ENCODE measurements around the gene HAUS3. TPM values are rescaled to one million over a fixed set of nuclear protein-coding genes. Genes with fewer than 3 reads are reported as not detected.
A peak's percentile ranks its signal among the peaks of the same experiment; 100 is the strongest.

HAUS3 gene, protein sequence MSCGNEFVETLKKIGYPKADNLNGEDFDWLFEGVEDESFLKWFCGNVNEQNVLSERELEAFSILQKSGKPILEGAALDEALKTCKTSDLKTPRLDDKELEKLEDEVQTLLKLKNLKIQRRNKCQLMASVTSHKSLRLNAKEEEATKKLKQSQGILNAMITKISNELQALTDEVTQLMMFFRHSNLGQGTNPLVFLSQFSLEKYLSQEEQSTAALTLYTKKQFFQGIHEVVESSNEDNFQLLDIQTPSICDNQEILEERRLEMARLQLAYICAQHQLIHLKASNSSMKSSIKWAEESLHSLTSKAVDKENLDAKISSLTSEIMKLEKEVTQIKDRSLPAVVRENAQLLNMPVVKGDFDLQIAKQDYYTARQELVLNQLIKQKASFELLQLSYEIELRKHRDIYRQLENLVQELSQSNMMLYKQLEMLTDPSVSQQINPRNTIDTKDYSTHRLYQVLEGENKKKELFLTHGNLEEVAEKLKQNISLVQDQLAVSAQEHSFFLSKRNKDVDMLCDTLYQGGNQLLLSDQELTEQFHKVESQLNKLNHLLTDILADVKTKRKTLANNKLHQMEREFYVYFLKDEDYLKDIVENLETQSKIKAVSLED
- 10 to 100 TPM; 20.6 to 24.1 (median 22.5) TPM for total RNA-seq

DNA sequence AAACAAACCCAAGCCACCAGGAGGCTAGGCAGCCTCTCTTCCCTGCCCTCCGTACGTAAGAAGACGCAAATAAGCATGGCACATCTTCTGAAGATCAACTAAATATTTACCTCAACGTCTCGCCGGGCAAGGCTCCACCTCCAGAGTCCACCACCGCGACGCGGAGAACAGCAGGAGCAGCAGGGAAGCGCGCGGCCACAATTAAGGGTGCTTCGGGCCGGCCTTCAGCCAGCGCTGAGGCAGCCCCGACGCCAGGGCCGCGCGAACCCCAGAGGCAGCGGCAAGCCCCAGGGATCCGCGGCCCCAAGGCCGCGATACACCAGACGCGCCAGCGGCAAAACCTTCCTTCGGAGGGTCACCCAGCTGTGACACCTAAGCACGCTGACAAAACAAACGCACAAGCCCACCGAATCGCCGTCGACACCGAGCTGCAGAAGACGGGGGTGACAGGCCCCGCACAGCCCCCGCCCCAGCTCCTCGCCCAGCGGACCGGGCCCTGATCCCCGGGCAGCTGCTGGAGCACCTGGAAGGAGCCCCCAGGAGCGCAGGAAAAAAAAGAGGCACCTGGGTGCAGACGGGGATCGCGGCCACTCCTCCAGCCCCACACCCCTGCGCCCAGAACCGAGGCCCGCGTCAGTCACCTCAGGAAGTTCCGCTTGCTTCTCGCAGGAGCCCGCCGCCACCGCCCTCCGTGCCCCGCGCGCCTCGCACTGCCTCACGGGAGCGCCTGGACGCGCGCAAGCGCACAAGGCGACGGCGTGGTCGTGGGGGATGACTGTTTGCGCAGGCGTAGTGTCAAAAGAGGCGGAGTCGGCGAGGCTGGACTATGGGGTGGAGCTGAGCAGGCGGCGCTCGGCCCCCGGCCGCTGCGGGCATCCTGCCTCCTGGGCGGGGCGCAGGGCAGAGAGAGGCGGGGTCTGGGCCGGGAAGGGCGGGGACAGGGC is at the start of gene HAUS3, which contains the start of gene POLN:
Gene HAUS3, minus strand, starts transcription at position 712 of the 944 bp plus-strand sequence. CDS start 1,175 bp downstream, outside the sequence.
Gene POLN, minus strand, starts transcription at position 712 of the 944 bp plus-strand sequence. CDS start 12,890 bp downstream, outside the sequence.
- Mint-ChIP-seq H3K27me3 (ENCODE audit: low read depth) (no peaks in the 10 kb centered on the region), H3K4me3 (peak within 1 kb of the TSS; percentile 94), H3K36me3 (ENCODE audit: insufficient read depth) (peaks cover 23% of the 10 kb centered on the region), H3K9me3 (no peaks in the 10 kb centered on the region), H3K4me1 (ENCODE audit: low read depth) (peaks cover 55% of the 10 kb centered on the region)
- DNase-seq (peak; percentile 99), ATAC-seq (peak; percentile 93 to 96)

DNA sequence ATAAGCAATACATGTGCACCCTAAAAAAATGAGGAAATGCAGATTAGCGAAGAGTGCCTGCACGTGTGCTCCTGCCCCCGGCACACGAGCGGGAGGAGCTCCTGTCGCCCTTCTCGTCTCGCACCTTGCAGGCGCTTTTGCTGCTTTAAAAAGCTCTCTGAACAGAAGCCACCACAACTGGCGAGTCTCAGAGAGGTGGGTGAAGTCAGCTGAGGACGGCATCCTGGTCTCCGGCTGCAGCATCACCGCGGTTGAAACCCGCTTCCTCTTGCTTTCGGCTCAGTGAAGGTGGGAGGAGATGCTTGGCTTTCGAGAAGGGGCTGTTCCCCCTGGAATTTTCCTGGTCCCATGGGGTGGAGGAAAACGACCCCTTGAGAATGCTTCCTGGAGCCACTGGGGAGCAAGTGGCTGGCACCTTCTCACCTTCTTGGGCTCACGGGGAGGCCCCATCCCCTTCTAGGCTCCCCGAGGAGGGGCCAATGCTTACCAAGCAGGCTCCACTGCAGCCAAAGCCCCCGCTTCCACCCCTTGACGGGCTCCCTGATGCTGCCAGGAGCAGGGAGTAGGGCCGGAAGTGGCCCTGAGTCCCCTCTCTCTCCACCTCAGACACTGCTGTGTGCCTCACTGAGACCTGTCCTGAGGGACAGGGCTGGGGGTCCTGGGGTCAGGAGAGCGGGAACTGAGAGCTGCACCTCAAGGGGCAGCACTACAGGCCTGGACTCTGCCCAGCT is 49.2 kb upstream of the HAUS3 start:
- H3K27me3 Mint-ChIP-seq (ENCODE audit: low read depth): no peaks in the 10 kb centered on the region
- DNase-seq: peak; percentile 59
- H3K36me3 Mint-ChIP-seq (ENCODE audit: insufficient read depth): no peaks in the 10 kb centered on the region

DNA sequence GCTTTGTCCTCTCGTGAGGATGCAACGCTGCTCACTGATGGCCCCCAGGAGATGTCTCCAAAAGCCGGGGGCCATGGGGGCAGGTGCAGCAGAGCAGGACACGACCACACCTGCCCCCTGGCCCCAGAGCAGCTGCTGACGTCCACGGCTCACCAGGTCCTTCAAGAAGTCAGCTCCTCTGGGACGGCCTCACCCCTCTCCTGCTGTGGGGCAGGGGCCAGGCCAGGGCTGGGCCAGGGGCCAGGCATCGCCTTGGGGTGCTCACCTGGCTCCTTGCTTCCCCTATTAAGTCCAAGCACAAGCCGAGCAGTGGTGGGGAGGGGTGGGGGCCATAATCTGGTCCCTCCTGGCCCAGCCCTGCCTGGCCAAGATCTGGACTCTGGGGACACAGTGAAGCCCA is 48.6 kb upstream of the HAUS3 start:
- ATAC-seq (peak; percentile 5 to 10), DNase-seq (no peak)
- Mint-ChIP-seq H3K27me3 (ENCODE audit: low read depth) (no peaks in the 10 kb centered on the region), H3K36me3 (ENCODE audit: insufficient read depth) (no peaks in the 10 kb centered on the region), H3K4me1 (ENCODE audit: low read depth) (peaks cover 38% of the 10 kb centered on the region), H3K4me3 (no peak overlapping the region), H3K9me3 (no peaks in the 10 kb centered on the region)

More for the DNA sequence above, 49.2 kb upstream of the HAUS3 start:
- Mint-ChIP-seq H3K4me1 (ENCODE audit: low read depth) (peaks cover 40% of the 10 kb centered on the region), H3K9me3 (no peaks in the 10 kb centered on the region), H3K4me3 (peak overlapping the region; percentile 38)
- ATAC-seq: peak; percentile 70 to 78

DNA sequence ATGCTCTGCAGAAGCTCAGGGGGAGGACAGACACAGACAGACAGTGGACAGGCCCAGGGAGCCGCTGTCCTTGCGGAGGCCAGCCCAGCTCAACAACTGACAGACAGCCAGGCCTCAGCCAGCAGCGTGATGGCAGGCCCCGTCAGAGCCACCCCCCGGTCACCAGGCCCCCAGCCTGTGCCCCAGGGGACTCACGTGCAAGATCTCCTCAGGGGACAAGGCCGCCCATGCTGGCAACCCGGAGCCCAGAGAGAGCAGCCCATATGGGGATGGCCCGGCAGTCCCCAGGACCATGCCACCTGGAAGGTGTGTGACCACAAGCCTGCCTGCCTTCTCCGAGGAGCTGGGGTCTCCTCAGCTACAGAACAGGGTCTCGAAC is 48.0 kb upstream of the HAUS3 start:
- Mint-ChIP-seq H3K4me1 (ENCODE audit: low read depth) (peaks cover 38% of the 10 kb centered on the region), H3K36me3 (ENCODE audit: insufficient read depth) (no peaks in the 10 kb centered on the region), H3K27me3 (ENCODE audit: low read depth) (no peaks in the 10 kb centered on the region), H3K9me3 (no peaks in the 10 kb centered on the region), H3K4me3 (no peak overlapping the region)
- no peak for ATAC-seq
- DNase-seq: no peak

DNA sequence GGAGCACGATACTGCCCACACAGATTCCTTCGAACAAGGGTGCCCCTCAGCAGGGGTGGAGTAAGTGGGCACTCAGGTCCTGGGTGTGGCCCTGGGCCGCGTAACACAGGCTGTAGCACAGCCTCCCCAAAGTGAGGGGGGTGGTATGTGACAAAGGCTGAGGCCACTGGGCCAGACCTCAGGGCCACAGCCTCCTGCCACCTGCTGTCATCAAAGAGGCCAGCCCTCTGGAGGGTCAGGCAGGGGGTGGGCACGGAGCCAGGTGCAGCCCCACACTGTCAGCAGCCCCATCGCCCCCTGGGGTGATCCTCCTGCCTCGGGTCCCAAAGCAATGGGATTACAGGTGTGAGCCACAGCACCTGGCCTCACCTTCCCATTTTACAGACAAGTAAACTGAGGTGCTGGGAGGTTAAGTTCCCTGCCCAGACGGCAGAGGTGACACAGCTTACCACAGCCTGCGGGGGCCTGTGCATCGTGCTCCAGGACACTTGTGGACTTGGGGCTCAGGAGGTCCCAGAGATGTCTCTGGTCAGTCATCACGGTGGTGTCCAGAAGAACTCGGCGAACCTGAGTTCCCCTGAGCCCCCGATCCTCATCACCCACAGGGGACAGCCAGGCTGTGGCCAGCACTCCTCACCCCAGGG is 47.5 kb upstream of the HAUS3 start:
- no peak overlapping the region for H3K4me3 Mint-ChIP-seq
- H3K36me3 Mint-ChIP-seq (ENCODE audit: insufficient read depth): no peaks in the 10 kb centered on the region
- ATAC-seq: no peak
- no peaks in the 10 kb centered on the region for H3K9me3 Mint-ChIP-seq
- no peaks in the 10 kb centered on the region for H3K27me3 Mint-ChIP-seq (ENCODE audit: low read depth)
- peaks cover 37% of the 10 kb centered on the region for H3K4me1 Mint-ChIP-seq (ENCODE audit: low read depth)
- no peak for DNase-seq

DNA sequence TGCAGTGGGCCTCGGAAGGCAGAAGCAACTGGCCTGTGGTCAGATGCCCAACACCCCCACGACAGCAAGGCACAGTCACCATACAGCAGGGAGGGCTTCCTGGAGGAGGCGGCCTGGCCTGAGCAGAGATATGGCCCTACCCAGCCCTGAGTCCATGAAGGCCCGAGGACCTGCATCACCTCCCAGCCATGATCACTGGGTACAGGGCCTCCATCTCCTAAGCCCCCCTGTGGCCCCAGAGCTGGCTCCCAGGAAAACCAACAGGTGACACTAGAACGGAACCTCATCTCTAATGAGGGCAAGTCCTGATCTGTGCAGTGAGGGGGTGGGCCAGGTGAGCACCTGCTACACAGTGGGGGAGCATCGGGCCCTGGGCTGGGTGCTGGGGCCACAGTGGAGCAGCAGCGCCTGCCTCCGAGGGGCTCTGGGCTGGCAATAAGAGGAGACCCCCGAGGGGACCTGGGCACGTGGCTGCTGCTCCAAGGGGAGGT is 46.2 kb upstream of the HAUS3 start:
- DNase-seq: no peak
- H3K27me3 Mint-ChIP-seq (ENCODE audit: low read depth): no peaks in the 10 kb centered on the region
- peaks cover 36% of the 10 kb centered on the region for H3K4me1 Mint-ChIP-seq (ENCODE audit: low read depth)
- no peaks in the 10 kb centered on the region for H3K36me3 Mint-ChIP-seq (ENCODE audit: insufficient read depth)
- ATAC-seq: no peak
- H3K4me3 Mint-ChIP-seq: no peak overlapping the region
- no peaks in the 10 kb centered on the region for H3K9me3 Mint-ChIP-seq

DNA sequence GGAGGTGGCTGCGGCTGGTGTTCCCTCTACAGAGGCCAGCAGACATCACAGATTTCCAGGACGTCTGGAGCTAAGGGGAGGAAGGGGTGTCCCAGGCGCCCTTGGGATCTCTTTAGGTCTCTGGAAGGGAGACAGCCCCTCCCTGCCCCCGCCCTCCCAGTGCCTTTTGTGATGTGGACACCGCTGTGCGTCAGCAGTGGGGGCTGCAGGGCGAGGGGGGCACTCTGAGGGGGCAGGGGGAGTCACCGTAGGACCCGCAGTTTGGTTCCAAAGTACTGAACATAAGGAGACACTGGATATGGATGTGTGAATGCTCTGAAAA is 45.6 kb upstream of the HAUS3 start:
- DNase-seq (no peak), ATAC-seq (no peak)
- no peaks in the 10 kb centered on the region for H3K27me3 Mint-ChIP-seq (ENCODE audit: low read depth)
- H3K4me1 Mint-ChIP-seq (ENCODE audit: low read depth): peaks cover 37% of the 10 kb centered on the region
- no peak overlapping the region for H3K4me3 Mint-ChIP-seq
- H3K36me3 Mint-ChIP-seq (ENCODE audit: insufficient read depth): no peaks in the 10 kb centered on the region
- no peaks in the 10 kb centered on the region for H3K9me3 Mint-ChIP-seq

DNA sequence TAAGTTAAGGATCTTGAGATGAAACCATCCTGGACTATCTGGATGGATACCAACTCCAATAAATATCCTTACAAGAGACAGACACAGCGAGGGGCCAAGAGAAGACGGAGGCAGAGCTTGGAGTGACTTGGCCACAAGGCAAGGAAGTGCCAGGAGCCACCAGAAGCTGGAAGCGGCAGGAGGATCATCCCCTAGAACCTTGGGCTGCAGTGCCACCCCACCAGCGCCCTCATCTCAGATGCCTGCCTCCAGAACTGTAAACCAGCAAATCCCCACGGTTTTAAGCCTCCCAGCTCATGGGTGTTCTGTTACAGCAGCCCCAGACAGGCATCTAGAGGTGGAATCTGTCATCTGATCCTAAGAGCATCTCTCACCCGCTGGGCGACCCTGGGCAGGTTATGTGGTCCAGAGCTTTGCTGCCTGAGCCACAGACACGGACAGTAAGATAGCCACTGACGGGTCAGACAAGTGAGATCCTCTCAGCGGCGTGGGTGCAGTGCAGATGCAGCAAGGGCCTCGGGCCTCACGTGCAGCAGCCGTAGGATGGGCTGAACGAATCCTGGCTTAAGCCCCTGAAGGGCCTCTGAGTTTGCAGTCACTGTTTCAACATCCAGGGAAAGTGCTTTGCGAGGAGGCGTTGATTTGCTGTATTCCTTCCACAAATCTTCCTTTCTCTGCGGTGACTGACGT is 45.1 kb upstream of the HAUS3 start:
- ATAC-seq (no peak), DNase-seq (peak; percentile 1)
- Mint-ChIP-seq H3K36me3 (ENCODE audit: insufficient read depth) (no peaks in the 10 kb centered on the region), H3K4me3 (no peak overlapping the region), H3K27me3 (ENCODE audit: low read depth) (no peaks in the 10 kb centered on the region), H3K4me1 (ENCODE audit: low read depth) (peaks cover 38% of the 10 kb centered on the region), H3K9me3 (no peaks in the 10 kb centered on the region)

DNA sequence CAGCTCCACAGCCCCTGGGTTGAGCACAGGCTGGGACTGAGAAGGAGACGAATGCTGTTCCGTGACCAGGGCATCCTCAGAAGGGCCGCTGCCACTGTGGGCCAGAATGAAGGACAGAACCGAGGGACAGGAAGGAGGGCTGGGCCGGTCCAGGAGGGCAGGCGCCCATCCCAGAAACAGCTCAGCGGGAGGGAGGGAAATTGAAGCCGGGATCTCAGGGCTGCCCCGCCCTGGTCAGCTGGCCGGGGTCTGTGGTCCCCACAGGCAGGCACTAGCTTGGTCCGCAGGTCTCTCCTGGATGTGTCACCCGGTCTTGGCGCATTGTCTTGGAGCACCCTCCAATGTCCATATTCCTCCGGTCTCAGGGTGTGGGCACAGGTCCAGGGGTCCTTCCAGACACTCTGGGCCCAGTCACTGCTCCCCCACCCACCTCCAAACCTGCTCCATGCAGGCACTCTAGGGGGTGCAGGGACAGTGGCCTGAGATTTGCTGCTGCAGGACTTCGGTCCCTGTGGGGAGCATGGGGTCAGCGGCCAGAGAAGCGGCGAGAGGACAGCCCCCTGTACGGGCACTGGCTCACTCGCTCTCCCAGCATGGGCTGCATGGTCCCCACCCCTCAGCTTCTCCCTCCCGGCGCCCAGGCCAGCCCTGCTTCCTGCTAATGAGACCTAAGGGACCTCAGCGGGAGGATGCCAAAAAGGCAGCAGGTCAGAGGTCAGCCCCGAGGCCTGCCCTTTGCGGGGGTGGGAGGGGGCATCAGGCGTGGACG is 43.9 kb upstream of the HAUS3 start:
- H3K4me3 Mint-ChIP-seq: no peak overlapping the region
- DNase-seq (peak; percentile 3), ATAC-seq (no peak)
- H3K9me3 Mint-ChIP-seq: no peaks in the 10 kb centered on the region
- no peaks in the 10 kb centered on the region for H3K36me3 Mint-ChIP-seq (ENCODE audit: insufficient read depth)
- no peaks in the 10 kb centered on the region for H3K27me3 Mint-ChIP-seq (ENCODE audit: low read depth)
- peaks cover 43% of the 10 kb centered on the region for H3K4me1 Mint-ChIP-seq (ENCODE audit: low read depth)

DNA sequence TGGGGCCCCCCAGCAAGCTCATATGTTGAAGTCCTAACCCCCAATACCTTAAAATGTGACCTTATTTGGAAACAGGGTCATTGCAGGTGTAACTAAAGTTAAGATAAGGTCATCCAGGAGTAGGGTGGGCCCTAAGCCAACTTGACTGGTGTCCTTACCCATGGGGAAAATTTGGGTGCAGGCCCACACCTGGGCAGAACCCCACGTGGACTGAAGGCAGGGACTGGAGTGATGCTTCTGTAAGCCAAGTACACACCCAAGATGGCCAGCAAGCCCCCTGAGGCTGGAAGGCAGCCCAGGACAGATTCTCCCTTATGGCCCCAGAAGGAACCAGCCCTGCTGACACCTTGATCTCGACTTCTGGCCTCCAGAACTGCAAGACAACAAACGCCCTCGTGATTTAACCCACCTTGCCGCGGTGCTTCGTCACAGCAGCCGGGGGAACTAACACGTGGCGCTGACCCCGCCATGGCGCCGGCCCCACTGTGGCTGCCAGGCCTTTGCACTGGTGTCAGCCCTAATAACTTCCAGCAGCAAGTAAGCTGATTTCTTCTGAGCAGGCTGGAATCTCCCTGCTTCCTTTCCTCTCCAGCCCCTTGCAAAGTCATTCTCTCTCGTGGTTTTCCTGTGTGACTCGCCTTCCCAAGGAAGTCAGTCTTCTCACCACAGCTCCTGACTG is 43.2 kb upstream of the HAUS3 start:
- Mint-ChIP-seq H3K4me1 (ENCODE audit: low read depth) (peaks cover 41% of the 10 kb centered on the region), H3K27me3 (ENCODE audit: low read depth) (no peaks in the 10 kb centered on the region), H3K36me3 (ENCODE audit: insufficient read depth) (no peaks in the 10 kb centered on the region), H3K9me3 (no peaks in the 10 kb centered on the region), H3K4me3 (no peak overlapping the region)
- DNase-seq (no peak), ATAC-seq (no peak)

DNA sequence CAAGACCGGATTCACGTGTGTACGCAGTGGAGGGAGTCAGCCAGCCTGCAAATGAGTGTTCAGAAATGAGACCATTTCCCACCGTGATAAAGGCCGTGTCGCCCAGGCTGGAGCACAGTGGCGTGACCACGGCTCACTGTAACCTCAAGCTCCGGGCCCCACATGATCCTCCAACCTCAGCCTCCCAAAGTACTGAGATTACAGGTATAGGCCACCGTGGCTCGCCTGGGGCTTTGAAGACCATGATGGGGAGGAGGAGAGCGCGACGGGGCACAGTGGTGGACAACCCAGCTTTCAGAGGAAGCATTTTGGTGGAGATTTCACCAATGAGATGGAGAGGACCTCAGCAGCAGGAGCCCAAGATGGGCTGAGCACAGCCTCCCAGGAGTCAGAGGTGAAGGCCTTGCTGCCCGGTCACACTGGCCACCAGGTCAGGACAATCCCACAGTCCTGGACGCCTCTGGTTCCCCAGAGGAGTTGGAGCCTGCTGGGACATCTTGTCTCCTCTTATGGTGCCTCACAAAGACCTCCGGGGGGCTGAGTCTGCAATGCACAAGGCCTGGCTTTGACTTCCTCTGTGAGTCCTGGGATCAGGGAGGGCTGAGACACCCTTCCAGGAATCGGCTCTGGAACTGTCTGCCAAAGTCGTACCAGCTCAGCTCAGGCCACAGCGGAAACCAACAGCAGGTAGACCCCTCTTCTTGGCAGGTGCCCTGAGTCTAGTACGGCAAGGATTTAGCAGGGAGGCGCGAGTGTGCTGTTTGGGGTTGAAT is 42.4 kb upstream of the HAUS3 start:
- Mint-ChIP-seq H3K4me1 (ENCODE audit: low read depth) (peaks cover 37% of the 10 kb centered on the region), H3K36me3 (ENCODE audit: insufficient read depth) (no peaks in the 10 kb centered on the region), H3K4me3 (no peak overlapping the region), H3K27me3 (ENCODE audit: low read depth) (no peaks in the 10 kb centered on the region), H3K9me3 (no peaks in the 10 kb centered on the region)
- ATAC-seq: no peak
- DNase-seq: no peak

All from activated T-cell treated with anti-CD3 and anti-CD28 coated beads, Interleukin-2, amount 50 U/mL, for 4 hours (primary cell).